ENCODE data around the gene OR10P1.

The OR10P1 gene

DNA sequence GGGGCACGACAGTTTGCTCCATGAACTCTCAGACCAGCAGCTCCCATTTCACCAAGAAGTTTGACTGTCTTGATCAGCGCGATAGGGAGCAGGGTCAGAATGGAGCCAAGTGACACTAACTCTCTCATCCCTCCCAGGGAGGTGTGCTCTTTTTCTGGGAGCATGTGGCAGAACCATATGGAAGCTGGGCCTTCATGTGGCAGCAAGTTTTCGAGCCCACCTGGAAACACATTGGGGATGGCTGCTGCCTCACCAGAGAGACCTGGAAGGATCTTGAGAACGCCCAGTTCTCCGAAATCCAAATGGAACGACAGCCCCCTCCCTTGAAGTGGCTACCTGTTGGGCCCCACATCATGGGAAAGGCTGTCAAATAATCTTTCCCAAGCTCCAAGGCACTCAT, 47.0 kb downstream of the OR10P1 start:
- Mint-ChIP-seq H3K36me3 (no peaks in the 10 kb centered on the region), H3K9me3 (no peaks in the 10 kb centered on the region), H3K27ac (peak overlapping the region; percentile 28), H3K4me1 (peaks cover 29% of the 10 kb centered on the region), H3K4me3 (no peak overlapping the region), H3K27me3 (peaks cover 7% of the 10 kb centered on the region)
- no peak for DNase-seq (ENCODE audit: low spot score in 2 of 2)
- ATAC-seq (ENCODE audit: low read depth) = no peak

- H3K4me3 Mint-ChIP-seq = no peak overlapping the region
- ATAC-seq (ENCODE audit: low read depth) (no peak), DNase-seq (ENCODE audit: low spot score in 2 of 2) (no peak)
- no peaks in the 10 kb centered on the region for H3K9me3 Mint-ChIP-seq
- peaks cover 29% of the 10 kb centered on the region for H3K4me1 Mint-ChIP-seq
- no peak overlapping the region for H3K27ac Mint-ChIP-seq
- H3K27me3 Mint-ChIP-seq = peaks cover 7% of the 10 kb centered on the region
- no peaks in the 10 kb centered on the region for H3K36me3 Mint-ChIP-seq
Observed at GRCh38 chr12:55684761-55685370, 48.2 kb downstream of the OR10P1 start.

DNA sequence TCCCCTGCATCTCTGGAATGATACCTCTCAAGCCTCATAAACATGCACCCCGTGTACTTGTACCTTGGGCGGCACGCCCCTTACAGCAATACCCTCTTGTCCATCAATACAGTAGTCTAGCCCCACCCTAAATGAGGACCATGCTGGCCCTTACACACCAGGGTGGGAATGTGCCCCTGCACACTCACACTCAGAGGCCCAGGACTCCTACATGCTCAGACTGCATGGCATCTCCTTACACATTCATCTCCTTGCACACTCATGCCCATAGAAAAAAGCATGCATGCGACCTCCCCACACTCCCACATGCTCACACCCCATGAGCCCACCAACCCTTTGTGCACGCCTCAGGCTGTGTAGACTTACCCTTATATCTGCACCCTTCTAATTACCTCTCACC, 49.0 kb downstream of the OR10P1 start:
- Mint-ChIP-seq H3K9me3 (no peaks in the 10 kb centered on the region), H3K36me3 (no peaks in the 10 kb centered on the region), H3K27ac (no peak overlapping the region), H3K4me3 (no peak overlapping the region), H3K4me1 (peaks cover 29% of the 10 kb centered on the region), H3K27me3 (peaks cover 7% of the 10 kb centered on the region)
- ATAC-seq (ENCODE audit: low read depth) (no peak), DNase-seq (ENCODE audit: low spot score in 2 of 2) (no peak)

DNA sequence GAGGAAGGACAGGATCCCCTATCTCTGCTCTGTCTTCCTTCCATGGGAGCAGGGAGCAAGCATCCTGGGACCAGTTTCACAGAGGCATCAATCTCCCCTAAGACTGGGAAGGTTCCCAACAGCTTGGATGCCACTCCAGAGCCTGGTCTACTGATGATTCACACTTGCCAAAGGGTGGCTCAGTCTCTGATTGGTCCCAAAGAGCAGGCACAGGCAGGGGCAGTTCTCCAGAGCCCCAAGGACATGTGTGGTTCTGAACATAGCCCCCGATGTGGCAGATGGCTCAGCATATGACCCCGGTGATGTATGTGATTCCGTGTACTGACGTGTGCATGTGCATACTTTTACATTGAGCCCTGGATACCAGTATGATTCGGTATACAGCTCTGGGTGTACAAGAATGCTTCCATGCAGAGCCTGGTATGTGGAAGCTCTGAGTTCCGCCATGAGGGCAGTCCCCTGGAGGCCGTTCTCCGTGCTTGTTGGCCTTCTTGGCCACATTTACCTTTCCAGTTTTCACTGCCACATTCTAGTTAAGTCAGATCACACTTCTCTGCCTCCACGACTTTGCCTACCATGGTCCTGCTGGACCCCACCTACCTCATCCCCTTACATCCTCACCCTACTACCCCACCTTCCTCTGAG, 49.8 kb downstream of the OR10P1 start:
- Mint-ChIP-seq H3K4me1 (peaks cover 21% of the 10 kb centered on the region), H3K27me3 (peaks cover 7% of the 10 kb centered on the region), H3K36me3 (no peaks in the 10 kb centered on the region), H3K4me3 (no peak overlapping the region), H3K27ac (no peak overlapping the region), H3K9me3 (no peaks in the 10 kb centered on the region)
- DNase-seq (ENCODE audit: low spot score in 2 of 2) (no peak), ATAC-seq (ENCODE audit: low read depth) (no peak)

All from memory B cell (primary cell).